ENCODE data around the gene DGAT2L6.

The DGAT2L6 gene

GRCh38 chrX:70172964-70173363, 4.3 kb upstream of the DGAT2L6 start:
- TF ChIP-seq CTCF (IDR thresholded peaks at IDR 0.05), result no peak
- Mint-ChIP-seq H3K27ac (no peak overlapping the region), H3K4me3 (no peak overlapping the region), H3K27me3 (ENCODE audit: low read depth, poor library complexity) (no peaks in the 10 kb centered on the region), H3K9me3 (peaks cover 62% of the 10 kb centered on the region), H3K4me1 (peaks cover 16% of the 10 kb centered on the region), H3K36me3 (ENCODE audit: low read depth) (no peaks in the 10 kb centered on the region)
- DNase-seq, result no peak

GRCh38 chrX:70174754-70175153, 2.5 kb upstream of the DGAT2L6 start:
- H3K36me3 Mint-ChIP-seq (ENCODE audit: low read depth), result no peaks in the 10 kb centered on the region
- DNase-seq, result no peak
- TF ChIP-seq CTCF (IDR thresholded peaks at IDR 0.05), result no peak
- H3K27me3 Mint-ChIP-seq (ENCODE audit: low read depth, poor library complexity), result no peaks in the 10 kb centered on the region
- peaks cover 5% of the 10 kb centered on the region for H3K4me1 Mint-ChIP-seq
- H3K27ac Mint-ChIP-seq, result no peak overlapping the region
- no peak overlapping the region for H3K4me3 Mint-ChIP-seq
- H3K9me3 Mint-ChIP-seq, result peaks cover 59% of the 10 kb centered on the region

- TF ChIP-seq CTCF (IDR thresholded peaks at IDR 0.05), result no peak
- Mint-ChIP-seq H3K27me3 (ENCODE audit: low read depth, poor library complexity) (no peaks in the 10 kb centered on the region), H3K36me3 (ENCODE audit: low read depth) (no peaks in the 10 kb centered on the region), H3K9me3 (peaks cover 55% of the 10 kb centered on the region), H3K4me3 (no peak overlapping the region), H3K27ac (no peak overlapping the region), H3K4me1 (peaks cover 5% of the 10 kb centered on the region)
- DNase-seq, result no peak
Observed at GRCh38 chrX:70175338-70175737, 1.9 kb upstream of the DGAT2L6 start.

- no peaks in the 10 kb centered on the region for H3K36me3 Mint-ChIP-seq (ENCODE audit: low read depth)
- H3K27ac Mint-ChIP-seq, result no peak overlapping the region
- peaks cover 7% of the 10 kb centered on the region for H3K27me3 Mint-ChIP-seq (ENCODE audit: low read depth, poor library complexity)
- no peak for DNase-seq
- no peaks in the 10 kb centered on the region for H3K4me1 Mint-ChIP-seq
- no peak for TF ChIP-seq CTCF (IDR thresholded peaks at IDR 0.05)
- peaks cover 53% of the 10 kb centered on the region for H3K9me3 Mint-ChIP-seq
- no peak overlapping the region for H3K4me3 Mint-ChIP-seq
Observed at GRCh38 chrX:70183091-70183490, 5.8 kb downstream of the DGAT2L6 start.

- H3K27me3 Mint-ChIP-seq (ENCODE audit: low read depth, poor library complexity), result peaks cover 5% of the 10 kb centered on the region
- peaks cover 55% of the 10 kb centered on the region for H3K9me3 Mint-ChIP-seq
- DNase-seq, result no peak
- H3K4me3 Mint-ChIP-seq, result no peak overlapping the region
- H3K36me3 Mint-ChIP-seq (ENCODE audit: low read depth), result no peaks in the 10 kb centered on the region
- no peak overlapping the region for H3K27ac Mint-ChIP-seq
- H3K4me1 Mint-ChIP-seq, result no peaks in the 10 kb centered on the region
- TF ChIP-seq CTCF (IDR thresholded peaks at IDR 0.05), result no peak
Observed at GRCh38 chrX:70190225-70190624, 12.9 kb downstream of the DGAT2L6 start.

- Mint-ChIP-seq H3K4me1 (no peaks in the 10 kb centered on the region), H3K27me3 (ENCODE audit: low read depth, poor library complexity) (peaks cover 9% of the 10 kb centered on the region), H3K36me3 (ENCODE audit: low read depth) (no peaks in the 10 kb centered on the region), H3K9me3 (peaks cover 54% of the 10 kb centered on the region), H3K4me3 (no peak overlapping the region), H3K27ac (no peak overlapping the region)
- DNase-seq, result peak; percentile 58
- TF ChIP-seq CTCF (IDR thresholded peaks at IDR 0.05), result peak; percentile 58
Observed at GRCh38 chrX:70196961-70197720, 19.9 kb downstream of the DGAT2L6 start.
